ENCODE results near the gene PRSS56.

Gene PRSS56

GRCh38 chr2:232519581-232520438, at the start of gene PRSS56:
Gene PRSS56, plus strand, starts transcription at chr2:232520388. Its CDS starts 211 bp downstream, at chr2:232520599.
- DNase-seq, result no peak

GRCh38 chr2:232473467-232473890, 46.7 kb upstream of the PRSS56 start:
- peak; percentile 93 for DNase-seq

DNA sequence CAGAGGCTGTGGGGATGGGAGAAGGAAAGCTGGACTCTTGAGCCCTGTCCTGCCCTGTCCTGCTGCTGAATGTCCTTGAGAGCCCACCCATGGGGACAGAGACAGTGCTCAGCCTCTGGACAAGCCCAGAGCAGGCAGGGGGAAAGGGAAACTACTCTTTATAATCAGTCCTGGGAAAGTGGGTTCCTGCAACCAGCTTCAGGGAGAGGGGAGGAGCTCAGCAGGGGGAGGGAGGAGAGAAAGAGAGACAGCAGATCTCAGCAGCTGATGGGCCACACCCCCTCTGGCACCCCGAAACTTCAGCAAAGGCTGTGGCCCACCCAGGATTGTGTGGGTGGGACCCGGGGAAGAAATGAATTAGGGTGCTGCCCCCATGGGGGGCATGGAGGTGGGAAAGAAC, 44.1 kb upstream of the PRSS56 start:
- no peak for DNase-seq

- DNase-seq, result no peak
Observed at GRCh38 chr2:232476791-232477190, 43.4 kb upstream of the PRSS56 start.

DNA sequence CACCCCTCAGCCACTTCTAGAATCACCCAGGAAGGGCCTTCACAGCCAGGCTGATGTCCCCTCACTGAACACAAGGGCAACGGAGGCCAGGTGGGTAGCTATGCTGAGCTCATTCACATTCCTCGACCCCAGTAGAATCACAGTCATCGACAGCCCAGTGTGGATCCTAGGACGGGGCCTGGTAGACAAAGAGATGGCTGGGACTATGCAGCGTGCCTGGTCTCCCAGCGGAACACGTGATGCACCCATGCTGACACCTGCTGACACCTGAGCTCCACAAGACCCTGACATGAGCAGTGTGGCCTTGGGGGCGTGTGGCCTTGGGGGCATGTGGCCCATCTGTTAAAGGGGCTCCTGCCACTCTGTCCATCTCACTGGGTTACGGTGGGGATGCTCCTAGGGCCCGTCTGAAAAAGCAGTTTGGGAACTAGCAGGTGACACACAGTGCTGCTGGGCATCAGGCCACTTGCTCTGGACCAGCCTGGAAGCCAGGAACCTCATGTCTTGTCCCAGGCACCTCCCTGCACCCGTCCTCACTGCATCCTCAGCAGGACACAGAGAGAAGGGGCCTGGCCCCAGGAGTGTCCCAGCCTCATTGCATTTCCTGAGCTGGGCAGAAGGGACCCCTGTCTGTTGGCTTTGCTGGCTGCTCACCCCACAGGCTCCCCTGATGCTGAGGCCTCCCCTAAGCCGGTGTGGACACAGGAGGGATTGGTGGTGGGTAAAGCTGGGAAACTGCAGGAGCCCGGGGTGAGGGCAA, 42.3 kb upstream of the PRSS56 start:
- DNase-seq, result no peak

DNA sequence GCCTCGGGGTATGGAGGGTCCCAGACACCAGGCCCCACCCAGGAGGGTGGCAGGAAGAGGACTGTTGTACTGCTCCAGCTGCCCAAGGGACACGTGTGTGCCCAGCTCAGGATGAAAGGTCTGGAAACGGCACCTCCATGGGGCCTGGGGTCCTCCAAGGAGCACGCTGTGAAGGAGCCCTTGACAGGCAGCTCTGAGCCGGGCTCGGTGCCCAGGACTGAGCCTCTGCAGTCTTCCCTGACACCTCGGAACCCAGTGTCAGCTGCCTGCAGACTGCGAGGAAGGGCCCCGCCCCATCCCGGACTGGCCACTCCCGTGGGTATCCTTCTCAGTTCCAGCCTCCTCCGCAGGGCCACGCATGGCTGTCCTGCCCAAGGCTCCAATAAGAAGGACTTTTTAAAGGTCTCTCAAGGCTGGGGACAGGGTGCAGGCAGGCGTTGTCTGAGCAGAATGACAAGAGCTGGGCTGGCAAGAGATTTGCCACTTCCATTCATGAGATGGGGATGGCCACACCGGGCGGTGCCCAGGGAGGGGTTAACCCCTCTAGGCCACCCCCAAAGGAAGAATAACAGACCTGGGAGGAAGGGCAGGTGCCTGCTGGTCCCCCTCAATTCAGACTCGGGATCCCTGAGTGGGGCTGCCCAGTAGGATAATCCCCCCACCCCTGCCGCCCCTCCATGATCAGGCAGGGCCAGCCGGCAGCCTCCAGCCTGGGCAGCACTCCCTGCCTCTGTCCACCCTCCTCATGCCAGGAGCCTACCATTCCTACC, 41.4 kb upstream of the PRSS56 start:
- DNase-seq, result no peak

DNA sequence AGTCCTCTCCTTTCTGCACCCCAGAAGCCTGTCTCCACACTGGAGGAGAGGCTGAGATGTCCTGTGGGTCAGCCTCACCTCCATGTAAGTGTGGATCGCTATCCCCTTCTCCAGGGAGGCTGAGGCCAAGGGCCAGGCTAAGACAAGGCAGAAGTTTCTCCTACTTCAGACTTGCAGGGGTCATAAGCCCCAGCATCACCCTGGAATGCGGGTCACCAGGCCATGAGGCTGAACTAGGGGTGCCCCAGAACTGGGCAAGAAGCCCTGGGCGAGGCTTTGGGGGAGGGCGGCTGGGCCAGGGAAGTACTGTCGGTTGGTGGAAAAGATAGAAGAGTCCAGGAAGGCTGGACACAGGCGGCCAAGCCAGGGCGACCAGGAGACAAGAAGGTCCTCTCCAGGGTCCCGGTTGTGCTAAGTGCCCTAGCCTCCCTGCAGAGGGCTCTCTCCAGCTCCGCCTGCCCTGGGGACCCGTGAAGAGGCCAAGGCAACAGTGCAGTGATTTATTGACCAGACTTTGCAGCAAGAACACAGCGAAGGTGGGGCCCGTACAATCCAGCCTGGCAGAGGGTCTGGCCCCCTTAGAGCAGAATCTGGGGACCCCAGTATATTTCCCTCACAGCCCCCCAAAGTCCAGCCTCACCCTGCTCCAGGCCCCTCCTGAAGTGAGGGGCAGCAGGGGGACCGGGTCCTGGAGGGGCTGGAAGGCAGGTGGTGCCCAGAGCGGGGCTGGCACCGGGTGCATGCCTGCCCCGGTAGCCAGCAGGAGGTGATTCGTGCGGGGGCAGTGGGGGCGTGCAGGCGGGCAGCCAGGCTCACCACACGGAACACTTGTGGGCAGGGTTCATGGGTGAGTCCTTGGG, 40.6 kb upstream of the PRSS56 start:
- DNase-seq, result no peak

DNA sequence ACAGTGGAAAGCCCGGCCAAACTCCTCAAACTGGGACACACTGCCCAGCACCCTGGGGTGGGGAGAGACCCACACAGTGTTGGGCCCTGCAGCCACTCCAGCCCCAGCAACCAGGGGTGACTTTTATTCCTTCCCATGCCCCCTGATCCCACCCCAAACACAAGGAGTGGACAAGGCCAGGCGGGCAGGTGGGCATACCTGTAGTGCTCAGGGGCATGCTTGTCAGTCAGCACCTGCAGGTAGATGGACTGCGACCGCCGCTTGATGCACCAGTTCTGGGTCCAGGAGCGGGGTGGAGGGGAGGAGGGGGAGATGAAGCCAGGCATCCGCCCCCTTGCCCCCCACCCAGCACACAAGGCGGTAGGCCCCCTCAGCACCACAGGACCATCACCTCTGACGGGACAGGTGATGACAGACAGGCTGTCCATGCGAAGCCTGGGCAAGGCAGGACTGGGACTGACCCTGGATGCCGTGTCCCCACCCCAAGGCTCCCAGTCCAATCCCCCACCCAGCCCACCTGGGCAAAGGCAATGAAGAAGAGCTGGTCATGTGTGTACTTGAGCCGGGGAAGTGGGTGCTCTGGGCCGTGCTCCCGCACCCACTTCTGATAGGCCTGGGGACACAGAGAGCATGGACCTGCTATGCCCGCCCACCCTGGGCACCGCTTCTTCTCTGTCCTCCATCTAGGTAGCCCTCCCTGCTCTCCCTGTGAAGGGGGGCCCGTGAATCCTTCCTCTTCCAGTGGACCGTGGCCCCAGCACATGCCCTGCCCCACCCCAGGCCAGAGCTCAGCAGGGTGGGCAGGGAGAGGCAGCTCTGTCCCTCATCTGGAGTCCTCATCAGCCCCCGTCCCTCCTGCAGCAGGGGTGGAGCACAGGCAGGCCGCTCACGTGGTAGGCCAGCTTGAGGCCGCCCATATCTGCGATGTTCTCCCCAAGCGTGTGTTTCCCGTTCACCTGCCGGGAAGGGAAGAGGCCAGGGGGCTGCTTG, 39.7 kb upstream of the PRSS56 start:
- no peak for DNase-seq

GRCh38 chr2:232481322-232482140, 38.7 kb upstream of the PRSS56 start:
- DNase-seq, result no peak

DNA sequence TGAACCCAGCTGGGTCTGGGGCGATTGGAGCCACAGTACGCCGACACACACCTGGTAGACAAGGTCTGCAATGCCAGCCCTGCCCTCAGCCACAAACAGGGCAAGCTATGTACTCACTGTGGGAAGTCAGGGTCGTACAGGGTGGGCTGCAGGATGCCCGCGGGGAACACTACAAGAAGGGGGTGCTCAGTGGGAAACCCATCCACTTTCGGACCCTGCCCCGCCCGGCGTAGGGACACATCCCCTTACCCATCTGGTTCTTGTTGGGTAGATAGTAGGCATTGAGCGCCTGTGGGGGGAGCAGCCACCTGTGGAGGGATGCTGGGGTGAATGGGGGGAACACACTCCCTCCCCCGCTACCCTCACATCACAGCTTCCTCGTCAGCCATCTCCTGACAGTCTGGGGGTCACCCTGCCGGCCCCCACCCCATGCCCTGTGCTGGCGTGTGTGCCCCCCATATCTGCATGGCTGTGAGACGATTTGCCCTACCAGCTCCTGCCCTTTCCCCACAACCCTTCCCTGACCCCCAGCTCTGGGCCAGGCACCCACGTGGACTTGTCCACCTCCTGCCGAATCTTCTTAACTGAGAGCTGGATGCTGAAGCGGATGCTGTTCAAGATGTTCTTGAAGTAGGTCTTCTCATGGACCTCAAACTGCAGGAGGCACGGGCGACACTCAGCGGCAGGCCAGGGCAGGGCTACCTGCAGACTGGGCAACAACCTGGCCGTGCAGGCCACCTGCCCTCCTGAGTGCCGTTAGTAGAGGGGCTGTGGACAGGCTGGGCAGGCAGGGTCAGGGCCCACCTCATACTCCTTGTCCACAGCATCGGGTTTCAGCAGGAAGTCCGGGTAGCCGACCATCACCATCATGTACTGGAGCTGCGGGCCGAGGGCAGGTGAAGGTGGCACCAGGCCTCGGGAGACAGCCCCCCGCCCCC, 37.6 kb upstream of the PRSS56 start:
- DNase-seq, result no peak

DNA sequence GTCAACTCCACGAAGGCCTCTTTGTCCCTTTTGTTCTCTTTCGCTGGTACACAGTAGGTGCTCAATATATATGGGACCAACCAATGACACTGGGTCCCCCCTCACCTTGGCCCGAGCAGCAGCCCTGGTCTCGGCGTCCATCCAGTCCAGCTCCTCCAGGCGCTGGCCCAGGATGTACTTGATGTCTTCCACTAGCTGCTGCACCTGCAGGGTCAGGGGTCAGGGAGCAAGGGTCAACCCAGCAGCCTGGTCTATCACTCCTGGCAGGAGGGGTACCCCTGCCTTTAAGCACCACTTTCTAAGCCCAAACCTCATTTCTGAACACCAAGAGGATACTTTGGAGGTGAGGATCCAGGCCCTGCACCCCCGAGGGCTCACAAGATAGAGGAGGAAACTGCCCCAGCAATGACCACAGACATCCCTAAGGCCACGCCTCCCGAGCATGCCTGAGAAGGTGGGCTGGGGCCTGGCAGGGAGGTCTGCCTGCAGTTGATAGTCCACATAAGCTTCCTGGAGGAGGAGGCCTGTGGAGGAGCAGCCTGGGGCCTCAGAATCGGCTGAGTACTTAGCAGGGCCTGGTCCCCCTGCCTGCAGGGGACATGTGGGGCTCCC, 36.8 kb upstream of the PRSS56 start:
- no peak for DNase-seq

DNA sequence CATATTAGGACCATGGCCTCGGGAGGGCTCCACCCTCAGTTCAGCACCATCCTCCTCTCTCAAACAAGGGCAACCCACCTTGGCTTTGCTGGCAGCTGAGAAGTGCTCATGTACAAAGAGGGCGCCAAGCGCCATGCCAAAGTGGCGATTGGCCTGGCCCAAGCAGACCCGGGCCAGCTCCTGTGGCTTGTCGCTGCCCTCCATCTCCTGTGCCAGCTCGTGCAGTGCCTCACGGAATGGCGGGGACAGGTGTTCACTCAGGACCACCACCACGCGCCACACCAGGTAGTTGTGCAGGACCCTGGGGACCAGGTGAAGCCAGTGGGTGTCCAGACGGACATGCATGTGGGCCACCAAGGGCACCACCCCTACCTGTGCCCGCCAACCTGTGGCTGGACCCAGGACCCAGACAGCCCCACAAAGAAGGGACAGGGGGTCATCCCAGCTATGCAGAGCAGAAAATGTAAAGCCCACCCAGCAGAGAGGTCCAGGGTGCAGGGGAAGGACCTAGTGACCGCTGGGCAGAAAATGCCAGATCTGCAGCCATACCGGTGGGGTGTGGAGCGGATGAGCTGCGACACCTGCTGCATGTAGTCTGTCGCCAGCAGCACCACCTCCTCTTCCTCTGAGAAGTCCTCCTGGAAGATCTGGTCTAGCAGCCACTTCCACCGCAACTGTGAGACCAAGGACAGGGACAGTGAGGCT, 36.1 kb upstream of the PRSS56 start:
- no peak for DNase-seq

DNA sequence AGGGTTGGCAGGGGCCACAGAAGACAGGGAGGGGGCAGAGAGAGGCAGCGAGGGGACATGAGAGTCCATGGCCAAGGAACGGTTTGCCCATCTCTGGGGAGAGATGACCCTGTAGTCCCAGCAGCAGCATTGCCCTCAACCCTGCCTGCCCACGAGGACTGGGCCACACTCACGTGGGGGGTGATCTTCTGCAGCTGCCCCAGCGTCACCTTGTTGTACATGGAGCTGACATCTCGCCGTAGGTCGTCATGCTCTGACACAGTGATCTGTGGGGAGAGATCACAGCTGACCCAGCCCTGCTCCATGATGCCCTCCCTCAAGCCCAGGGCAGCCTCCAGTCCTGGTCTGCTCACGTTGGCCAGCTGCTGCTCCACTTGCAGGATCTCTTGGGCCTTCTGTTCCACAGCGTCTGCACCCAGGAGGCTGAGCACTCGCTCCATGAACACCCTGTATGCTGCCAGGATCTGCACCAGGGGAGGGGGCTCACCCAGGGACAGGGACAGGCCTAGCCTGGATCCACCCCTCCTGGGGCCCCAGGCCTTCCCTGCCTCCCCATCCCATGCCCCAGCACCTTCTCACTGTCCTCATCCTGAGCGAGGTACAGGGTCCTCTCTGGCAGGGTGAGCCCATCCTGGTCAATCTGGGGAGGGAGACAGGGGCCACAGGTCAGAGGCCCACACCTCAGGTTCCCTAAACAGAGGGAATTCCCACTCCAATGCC, 35.4 kb upstream of the PRSS56 start:
- no peak for DNase-seq

GRCh38 chr2:232485348-232485756, 34.8 kb upstream of the PRSS56 start:
- DNase-seq, result no peak

GRCh38 chr2:232485757-232486557, 34.2 kb upstream of the PRSS56 start:
- no peak for DNase-seq
